ENCODE measurements around the gene SLC5A9.
"Not testable (repeated sequence)": the region's sequence is repeated elsewhere in the genome, so short reads cannot be mapped to it uniquely, and the experiment has no call there.

- TF ChIP-seq ESRRA (IDR thresholded peaks at IDR 0.05; ENCODE audit: low read length); ZNF622 (IDR thresholded peaks at IDR 0.05); CTCF (IDR thresholded peaks at IDR 0.05 in 2 of 3, conservative IDR thresholded peaks at IDR 0.05 in 1 of 3; ENCODE audit: control insufficient read depth in 2 of 3, extremely low read depth in 1 of 3, insufficient read depth in 1 of 3, low read depth in 3 of 3, low read length in 3 of 3); SKIL (IDR thresholded peaks at IDR 0.05; ENCODE audit: low read depth, poor library complexity, severe bottlenecking); ZZZ3 (IDR thresholded peaks at IDR 0.05; ENCODE audit: control insufficient read depth, insufficient read length, low read depth); SMC3 (IDR thresholded peaks at IDR 0.05; ENCODE audit: borderline replicate concordance, low read length): not testable (repeated sequence)
Measured at GRCh38 chr1:48294094-48294493, 71.6 kb downstream of the SLC5A9 start.
